GM13976 (cell line): Measurements from ENCODE around the gene RIMS4.

Experiments used
- DNase-seq: peaks from one replicate; pipeline ENCODE4 v3.0.0; 2012; ENCODE audit warnings: low spot score
- in situ Hi-C: fragments of 300-500 bp; cut with MboI; formaldehyde crosslinking; loops from one replicate; pipeline ENCODE4 v1.12.0; 2022; ENCODE audit warnings: low sequenced_read_pairs, mixed read lengths, inconsistent platforms; ENCODE audit not compliant: unreplicated experiment
- TF ChIP-seq, protein P1 (sequence below): IDR thresholded peaks from 2 replicates; pipeline ENCODE4 v1.5.1; 2012; ENCODE audit warnings: borderline replicate concordance, mild to moderate bottlenecking; ENCODE audit not compliant: insufficient read depth; ENCODE audit errors: extremely low read depth, missing control alignments, control extremely low read depth

RIMS4 gene

GRCh38 chr20:44802702-44803101, 7.6 kb downstream of the RIMS4 start:
- TF ChIP-seq, protein P1, sequence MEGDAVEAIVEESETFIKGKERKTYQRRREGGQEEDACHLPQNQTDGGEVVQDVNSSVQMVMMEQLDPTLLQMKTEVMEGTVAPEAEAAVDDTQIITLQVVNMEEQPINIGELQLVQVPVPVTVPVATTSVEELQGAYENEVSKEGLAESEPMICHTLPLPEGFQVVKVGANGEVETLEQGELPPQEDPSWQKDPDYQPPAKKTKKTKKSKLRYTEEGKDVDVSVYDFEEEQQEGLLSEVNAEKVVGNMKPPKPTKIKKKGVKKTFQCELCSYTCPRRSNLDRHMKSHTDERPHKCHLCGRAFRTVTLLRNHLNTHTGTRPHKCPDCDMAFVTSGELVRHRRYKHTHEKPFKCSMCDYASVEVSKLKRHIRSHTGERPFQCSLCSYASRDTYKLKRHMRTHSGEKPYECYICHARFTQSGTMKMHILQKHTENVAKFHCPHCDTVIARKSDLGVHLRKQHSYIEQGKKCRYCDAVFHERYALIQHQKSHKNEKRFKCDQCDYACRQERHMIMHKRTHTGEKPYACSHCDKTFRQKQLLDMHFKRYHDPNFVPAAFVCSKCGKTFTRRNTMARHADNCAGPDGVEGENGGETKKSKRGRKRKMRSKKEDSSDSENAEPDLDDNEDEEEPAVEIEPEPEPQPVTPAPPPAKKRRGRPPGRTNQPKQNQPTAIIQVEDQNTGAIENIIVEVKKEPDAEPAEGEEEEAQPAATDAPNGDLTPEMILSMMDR, result no peak
- in situ Hi-C loops, result no loop called here
- no peak for DNase-seq

- in situ Hi-C loops, result no loop called here
- TF ChIP-seq, protein P1, result no peak
- DNase-seq, result no peak
These were observed 9.8 kb downstream of the RIMS4 start for GRCh38 chr20:44800391-44801046.

DNA sequence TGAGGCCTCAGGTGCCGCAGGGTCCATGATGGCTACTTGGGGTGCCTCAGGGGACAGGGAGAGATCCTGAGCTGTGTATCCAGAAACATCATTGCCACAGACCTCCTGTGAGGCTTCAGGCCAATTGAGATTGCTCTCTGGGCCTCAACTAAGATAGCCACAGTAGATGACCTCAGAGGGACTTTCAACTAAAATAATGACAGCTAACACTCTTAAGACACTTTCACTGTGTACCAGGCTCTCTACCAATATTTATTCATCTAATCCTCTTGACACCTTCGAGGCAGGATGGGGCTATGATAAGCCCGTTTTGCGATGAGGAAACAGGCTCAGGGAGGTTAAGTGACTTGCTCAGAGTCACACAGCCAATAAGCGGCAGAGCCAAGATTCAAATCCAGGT, 10.7 kb downstream of the RIMS4 start:
- in situ Hi-C loops, result no loop called here
- TF ChIP-seq, protein P1, result no peak
- no peak for DNase-seq

GRCh38 chr20:44796758-44797457, 13.4 kb downstream of the RIMS4 start:
- TF ChIP-seq, protein P1, result no peak
- no peak for DNase-seq
- in situ Hi-C loops, result no loop called here

GRCh38 chr20:44796311-44796710, 14.0 kb downstream of the RIMS4 start:
- TF ChIP-seq, protein P1, result no peak
- no peak for DNase-seq
- in situ Hi-C loops, result no loop called here

- DNase-seq, result no peak
- in situ Hi-C loops, result no loop called here
- TF ChIP-seq, protein P1, result no peak
These were observed 14.5 kb downstream of the RIMS4 start for GRCh38 chr20:44795836-44796235.
